A673 (cell line): ENCODE measurements around the gene METTL24. TPM values are rescaled to one million over a fixed set of nuclear protein-coding genes. Genes with fewer than 3 reads are reported as not detected.

Source experiments
- BruUV-seq: library from RNA; stranded (reverse); fragments of 400-500 nt; replicated peaks from 2 replicates; lab custom pipeline; 2021; lab: Mats Ljungman, UMichigan
- CTCF ChIA-PET: fragments of 300-600 bp; sonication (Branson Sonifier 250); formaldehyde crosslinking; loops from one replicate; lab custom pipeline; 2022; ENCODE audit warnings: antibody characterized with exemption; lab: Charles Lee
- POLR2A ChIA-PET: fragments of 300-600 bp; sonication (Branson Sonifier 250); formaldehyde crosslinking; loops from one replicate; lab custom pipeline; 2022; ENCODE audit warnings: antibody characterized with exemption; ENCODE audit not compliant: low non-redundant PET; lab: Charles Lee
- DNase-seq: peaks from one replicate; pipeline ENCODE4 v3.0.0-alpha.2; 2015; ENCODE audit warnings: low spot score
- H3K27ac ChIP-seq: fragments of 200-600 bp; sonication (generic); 2 replicates; pipeline ENCODE4 v1.5.1; 2016; ENCODE audit warnings: mixed run types, low read depth, mild to moderate bottlenecking, mixed read lengths, antibody characterized with exemption, low read length; ENCODE audit not compliant: poor library complexity, severe bottlenecking
- H3K27me3 ChIP-seq: fragments of 200-600 bp; sonication (generic); replicated peaks from 2 replicates; pipeline ENCODE4 v1.6.1; 2017; ENCODE audit warnings: mixed run types, low read depth, mild to moderate bottlenecking, mixed read lengths, antibody characterized with exemption, low read length; ENCODE audit not compliant: insufficient read depth, poor library complexity
- H3K36me3 ChIP-seq: fragments of 200-600 bp; sonication (generic); 2 replicates; pipeline ENCODE4 v1.6.1; 2016; ENCODE audit warnings: mixed run types, mild to moderate bottlenecking, mixed read lengths, antibody characterized with exemption, low read length; ENCODE audit not compliant: insufficient read depth, poor library complexity, severe bottlenecking
- H3K4me1 ChIP-seq: fragments of 200-600 bp; sonication (generic); 2 replicates; pipeline ENCODE4 v1.6.1; 2017; ENCODE audit warnings: mixed run types, mild to moderate bottlenecking, mixed read lengths, antibody characterized with exemption, low read length; ENCODE audit not compliant: insufficient read depth, poor library complexity, severe bottlenecking
- H3K4me3 ChIP-seq: fragments of 200-600 bp; sonication (generic); 2 replicates; pipeline ENCODE4 v1.5.1; 2016; ENCODE audit warnings: low read depth, mixed run types, mild to moderate bottlenecking, mixed read lengths, low read length; ENCODE audit not compliant: poor library complexity, severe bottlenecking
- H3K9me3 ChIP-seq: fragments of 200-600 bp; sonication (generic); 2 replicates; pipeline ENCODE4 v1.6.1; 2016; ENCODE audit warnings: mixed run types, low read depth, mild to moderate bottlenecking, mixed read lengths, antibody characterized with exemption, low read length; ENCODE audit not compliant: poor library complexity, severe bottlenecking
- EZH2 ChIP-seq: fragments of 200-600 bp; sonication (generic); IDR thresholded peaks from 2 replicates; pipeline ENCODE4 v1.6.1; 2017; ENCODE audit warnings: borderline replicate concordance, low read depth, mild to moderate bottlenecking, mixed read lengths, antibody characterized with exemption, low read length; ENCODE audit not compliant: poor library complexity, severe bottlenecking
- intact Hi-C: fragments of 100-400 bp; cut with micrococcal nuclease; formaldehyde crosslinking; loops from one replicate; pipeline ENCODE4 v1.10.0; 2022; ENCODE audit not compliant: unreplicated experiment
- total RNA-seq: library from RNA; stranded (reverse); gene quantifications from 2 replicates; pipeline ENCODE4 v1.2.3, GENCODE V29; 2021
- TF ChIP-seq, protein P1 (sequence below): fragments of 300-800, 200-600 bp; sonication (generic); conservative IDR thresholded peaks from 2 replicates; pipeline ENCODE4 v1.5.1; 2017; ENCODE audit warnings: low read depth, mild to moderate bottlenecking, antibody characterized with exemption, low read length, moderate library complexity, mixed read lengths

The METTL24 gene
- total RNA-seq, 1 experiment from 2014 or later, result 6.4 TPM

GRCh38 chr6:110354153-110354552 lies 4.0 kb downstream of the METTL24 start:
- Histone ChIP-seq H3K9me3 (no peaks in the 10 kb centered on the region), H3K27ac (peak overlapping the region; percentile 83), H3K27me3 (no peaks in the 10 kb centered on the region), H3K4me3 (no peak overlapping the region), H3K36me3 (no peaks in the 10 kb centered on the region), H3K4me1 (peaks cover 70% of the 10 kb centered on the region)
- TF ChIP-seq, protein P1, sequence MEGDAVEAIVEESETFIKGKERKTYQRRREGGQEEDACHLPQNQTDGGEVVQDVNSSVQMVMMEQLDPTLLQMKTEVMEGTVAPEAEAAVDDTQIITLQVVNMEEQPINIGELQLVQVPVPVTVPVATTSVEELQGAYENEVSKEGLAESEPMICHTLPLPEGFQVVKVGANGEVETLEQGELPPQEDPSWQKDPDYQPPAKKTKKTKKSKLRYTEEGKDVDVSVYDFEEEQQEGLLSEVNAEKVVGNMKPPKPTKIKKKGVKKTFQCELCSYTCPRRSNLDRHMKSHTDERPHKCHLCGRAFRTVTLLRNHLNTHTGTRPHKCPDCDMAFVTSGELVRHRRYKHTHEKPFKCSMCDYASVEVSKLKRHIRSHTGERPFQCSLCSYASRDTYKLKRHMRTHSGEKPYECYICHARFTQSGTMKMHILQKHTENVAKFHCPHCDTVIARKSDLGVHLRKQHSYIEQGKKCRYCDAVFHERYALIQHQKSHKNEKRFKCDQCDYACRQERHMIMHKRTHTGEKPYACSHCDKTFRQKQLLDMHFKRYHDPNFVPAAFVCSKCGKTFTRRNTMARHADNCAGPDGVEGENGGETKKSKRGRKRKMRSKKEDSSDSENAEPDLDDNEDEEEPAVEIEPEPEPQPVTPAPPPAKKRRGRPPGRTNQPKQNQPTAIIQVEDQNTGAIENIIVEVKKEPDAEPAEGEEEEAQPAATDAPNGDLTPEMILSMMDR, result no peak
- no peak for TF ChIP-seq EZH2
- ChIA-PET POLR2A (no interaction called here), CTCF (interaction anchor here (1.0 kb wide), 1 partner anchor 12 kb away, joined by 3 read pairs; no protein-coding TSS in a partner anchor)
- no TSS peak for BruUV-seq
- intact Hi-C loops, result loop anchor here (10.0 kb wide), 1 partner anchor 169 kb away; the partner anchor contains the start of gene CDC40
- no peak for DNase-seq

GRCh38 chr6:110353457-110354001 lies 4.6 kb downstream of the METTL24 start:
- Histone ChIP-seq H3K9me3 (no peaks in the 10 kb centered on the region), H3K27ac (peak overlapping the region; percentile 83), H3K4me3 (no peak overlapping the region), H3K36me3 (no peaks in the 10 kb centered on the region), H3K27me3 (no peaks in the 10 kb centered on the region), H3K4me1 (peaks cover 66% of the 10 kb centered on the region)
- ChIA-PET POLR2A (no interaction called here), CTCF (no interaction called here)
- no peak for DNase-seq
- intact Hi-C loops, result loop anchor here (10.0 kb wide), 1 partner anchor 169 kb away; the partner anchor contains the start of gene CDC40
- TF ChIP-seq, protein P1, result no peak
- no peak for TF ChIP-seq EZH2
- no TSS peak for BruUV-seq

GRCh38 chr6:110352563-110353262 lies 5.4 kb downstream of the METTL24 start:
- CTCF ChIA-PET, result interaction anchor here (0.6 kb wide), 2 partner anchors 9 to 174 kb away, joined by 4 to 5 read pairs; no protein-coding TSS in a partner anchor
- DNase-seq, result peak; percentile 67
- H3K27ac ChIP-seq, result peak overlapping the region; percentile 83
- POLR2A ChIA-PET, result no interaction called here
- H3K36me3 ChIP-seq, result no peaks in the 10 kb centered on the region
- H3K4me3 ChIP-seq, result no peak overlapping the region
- no peak for TF ChIP-seq EZH2
- TF ChIP-seq, protein P1, result no peak
- intact Hi-C loops, result loop anchor here (10.0 kb wide), 1 partner anchor 168 kb away; the partner anchor contains the start of gene CDC40
- peaks cover 66% of the 10 kb centered on the region for H3K4me1 ChIP-seq
- BruUV-seq, result no TSS peak
- no peaks in the 10 kb centered on the region for H3K27me3 ChIP-seq
- no peaks in the 10 kb centered on the region for H3K9me3 ChIP-seq
